B cell (primary cell): ENCODE data around the gene NTNG1. TPM values are rescaled to one million over a fixed set of nuclear protein-coding genes. Genes with fewer than 3 reads are reported as not detected.

Source experiments
- ATAC-seq: fragments of 200-7000 bp; cut with Tn5 transposase; one replicate; pipeline ENCODE4 v1.10.0; 2021; ENCODE audit warnings: low read depth, mild to moderate bottlenecking, moderate number of reproducible peaks, moderate library complexity
- CTCF ChIA-PET: fragments of 350-600 bp; sonication (Branson Sonifier 250); formaldehyde crosslinking; loops from one replicate; lab custom pipeline; 2021; ENCODE audit warnings: antibody characterized with exemption, inconsistent platforms; lab: Charles Lee
- POLR2A ChIA-PET: fragments of 350-600 bp; sonication (Branson Sonifier 250); formaldehyde crosslinking; loops from one replicate; lab custom pipeline; 2021; ENCODE audit warnings: antibody characterized with exemption; lab: Charles Lee
- DNase-seq: peaks from one replicate; pipeline ENCODE4 v3.0.0; 2013
- H2AFZ ChIP-seq: 2 replicates; pipeline ENCODE4 v1.6.1; 2012; ENCODE audit warnings: mild to moderate bottlenecking, low read depth, low read length; ENCODE audit not compliant: insufficient read depth, poor library complexity, severe bottlenecking
- H3K27ac ChIP-seq, 2 donors: 1 replicate in 1 of 2; 2 replicates in 1 of 2; pipeline ENCODE4 v1.5.1; 2012 to 2013; ENCODE audit warnings: low read length in 2 of 2, mild to moderate bottlenecking in 2 of 2, moderate library complexity in 1 of 2
- H3K27me3 ChIP-seq, 4 experiments: fragments of 200-600 bp in 1 of 4; sonication (generic) in 1 of 4; replicated peaks in 1 of 4; 1 replicate in 2 of 4; 2 replicates in 2 of 4; pipeline versions ENCODE4 v1.6.1 to v1.7.0; 2013 to 2016; ENCODE audit warnings: low read length in 3 of 4, mild to moderate bottlenecking in 2 of 4, mixed read lengths in 1 of 4, moderate library complexity in 1 of 4; ENCODE audit not compliant: insufficient read depth in 4 of 4, control insufficient read depth in 3 of 4; ENCODE audit errors: control extremely low read depth in 1 of 4
- H3K36me3 ChIP-seq, 2 experiments: replicated peaks in 1 of 2; 1 replicate in 1 of 2; 2 replicates in 1 of 2; pipeline versions ENCODE4 v1.6.1 to v1.7.1; 2013; ENCODE audit warnings: low read length in 1 of 2; ENCODE audit not compliant: insufficient read depth in 2 of 2, control insufficient read depth in 1 of 2; ENCODE audit errors: control extremely low read depth in 1 of 2, extremely low read depth in 1 of 2
- H3K4me1 ChIP-seq, 2 donors: fragments of 200-600 bp in 1 of 2; sonication (generic) in 1 of 2; 1 replicate in 1 of 2; 2 replicates in 1 of 2; pipeline versions ENCODE4 v1.5.1 to v1.6.1; 2013 to 2017; ENCODE audit warnings: low read length in 2 of 2; ENCODE audit not compliant: control insufficient read depth in 2 of 2, insufficient read depth in 2 of 2
- H3K4me2 ChIP-seq: replicated peaks from 2 replicates; pipeline ENCODE3; 2012; ENCODE audit warnings: mild to moderate bottlenecking, low read depth, low read length; ENCODE audit not compliant: poor library complexity, severe bottlenecking
- H3K4me3 ChIP-seq, 5 experiments: fragments of 200-600 bp in 1 of 5; sonication (generic) in 1 of 5; 1 replicate in 3 of 5; 2 replicates in 2 of 5; pipeline versions ENCODE4 v1.5.1 to v1.7.0; 2011 to 2016; ENCODE audit warnings: low read length in 4 of 5, mild to moderate bottlenecking in 4 of 5, low read depth in 2 of 5, control low read depth in 1 of 5, moderate library complexity in 1 of 5; ENCODE audit not compliant: insufficient read depth in 1 of 5; ENCODE audit errors: control extremely low read depth in 1 of 5, extremely low read depth in 1 of 5
- H3K79me2 ChIP-seq: fragments of 200-600 bp; sonication (generic); one replicate; pipeline ENCODE4 v1.6.0; 2016; ENCODE audit warnings: low read length; ENCODE audit not compliant: control insufficient read depth, insufficient read depth
- H3K9ac ChIP-seq: fragments of 200-600 bp; sonication (generic); 2 replicates; pipeline ENCODE4 v1.6.1; 2017; ENCODE audit warnings: mild to moderate bottlenecking, low read length, moderate library complexity
- H3K9me3 ChIP-seq, 3 donors: one replicate each; pipeline versions ENCODE4 v1.6.1 to v1.7.1; 2013; ENCODE audit warnings: low read length in 2 of 3; ENCODE audit not compliant: control insufficient read depth in 2 of 3, insufficient read depth in 1 of 3; ENCODE audit errors: control extremely low read depth in 1 of 3
- H4K20me1 ChIP-seq: 2 replicates; pipeline ENCODE4 v1.6.0; 2012; ENCODE audit warnings: mild to moderate bottlenecking, low read length; ENCODE audit not compliant: insufficient read depth, control insufficient read depth, poor library complexity, severe bottlenecking
- H3K27ac Mint-ChIP-seq: one replicate; pipeline ENCODE4 v1.8.0; 2021; ENCODE audit warnings: mixed read lengths
- H3K27me3 Mint-ChIP-seq: one replicate; pipeline ENCODE4 v1.8.0; 2021; ENCODE audit warnings: mixed read lengths
- H3K4me1 Mint-ChIP-seq: one replicate; pipeline ENCODE4 v1.8.0; 2021; ENCODE audit warnings: mixed read lengths
- H3K4me3 Mint-ChIP-seq: one replicate; pipeline ENCODE4 v1.8.0; 2021; ENCODE audit warnings: mixed read lengths
- H3K9me3 Mint-ChIP-seq: one replicate; pipeline ENCODE4 v1.8.0; 2022; ENCODE audit warnings: mixed read lengths; ENCODE audit not compliant: insufficient read depth
- EZH2 ChIP-seq: IDR thresholded peaks from 2 replicates; pipeline ENCODE4 v1.6.1; 2012; ENCODE audit warnings: borderline replicate concordance, low read depth, mild to moderate bottlenecking, moderate library complexity, low read length; ENCODE audit not compliant: insufficient read depth, poor library complexity, severe bottlenecking
- WGBS: methylation state at CpG from one replicate; pipeline ENCODE4 v1.1.5; 2013; ENCODE audit warnings: missing lambda C conversion rate; ENCODE audit not compliant: insufficient coverage; 5-methylcytosine and 5-hydroxymethylcytosine counted together
- intact Hi-C: fragments of 100-400 bp; cut with micrococcal nuclease; formaldehyde crosslinking; loops from one replicate; pipeline ENCODE4 v1.10.0; 2022
- polyA plus RNA-seq: library from polyadenylated mRNA; depleted of rRNA; stranded (reverse); fragments of >200 nt; gene quantifications from 2 replicates; pipeline ENCODE4 v1.2.3, GENCODE V29; 2012
- total RNA-seq, 2 donors: library from RNA; stranded (reverse); fragments of 120-200 nt in 1 of 2; gene quantifications; 1 replicate in 1 of 2; 2 replicates in 1 of 2; pipeline versions ENCODE4 v1.2.3 to v1.2.4, GENCODE V29; 2013 to 2022
- TF ChIP-seq, protein P1 (sequence below): fragments of 200-600 bp; IDR thresholded peaks from one replicate; pipeline ENCODE4 v1.8.0; 2022; ENCODE audit warnings: antibody characterized with exemption, mild to moderate bottlenecking

The NTNG1 gene
- total and polyA plus RNA-seq, 2 donors (not counting 1 experiment from before 2014, with no cell fraction given): 2.8 to 3.7 TPM

DNA sequence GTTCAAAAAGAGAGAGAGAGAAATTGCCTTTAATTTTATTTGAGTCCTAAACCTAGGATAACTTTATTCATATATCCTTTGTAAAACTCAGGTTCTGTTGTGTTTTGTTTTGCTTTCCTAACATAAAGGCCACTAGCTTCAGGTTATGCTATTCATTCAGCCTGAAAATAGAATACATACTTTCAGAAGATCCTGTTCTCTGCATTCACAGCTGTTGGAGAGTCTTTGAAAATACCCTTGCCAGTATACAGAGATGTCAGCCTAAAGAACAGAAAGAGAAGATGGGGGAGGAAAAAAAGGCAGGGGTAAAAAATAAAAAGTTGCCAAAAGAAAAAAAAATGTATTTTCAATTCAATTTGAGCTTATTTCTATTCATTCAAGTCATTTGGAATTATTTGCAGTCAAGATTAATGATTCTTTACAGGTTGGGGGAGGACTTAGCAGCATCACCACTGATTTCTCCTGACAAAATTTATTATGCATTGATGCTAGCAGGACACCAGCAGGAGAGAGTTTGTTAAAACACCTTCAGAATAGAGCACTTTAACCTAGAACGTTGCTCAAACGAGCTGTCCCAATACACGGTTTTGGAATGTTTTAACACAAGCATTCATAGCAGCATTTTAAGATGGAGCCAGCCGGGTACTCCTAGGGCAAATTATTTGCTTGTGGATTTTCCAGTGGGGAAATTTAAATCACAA is 318.5 kb downstream of the NTNG1 start:
- POLR2A ChIA-PET: no interaction called here
- no peak overlapping the region for H3K4me3 Mint-ChIP-seq

DNA sequence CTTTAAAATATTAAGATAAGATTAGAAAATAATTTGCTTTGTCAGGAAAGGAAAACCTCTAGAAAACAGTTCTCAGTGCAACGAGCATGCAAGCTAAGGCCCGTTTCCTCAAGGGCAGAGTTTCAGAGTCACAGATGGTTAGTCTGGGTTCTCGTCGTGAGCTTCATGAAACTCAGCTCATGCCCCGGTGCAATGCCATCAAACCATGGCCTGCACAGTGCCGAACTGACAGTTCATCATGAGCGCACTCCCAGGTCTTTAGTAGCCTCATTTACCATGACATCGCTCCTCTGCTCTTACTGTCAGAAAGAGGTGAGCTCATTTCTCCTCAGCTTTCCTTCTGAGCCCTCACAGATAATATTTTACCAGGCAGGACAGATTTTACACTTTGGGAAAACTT is 319.2 kb downstream of the NTNG1 start:
- no peak for TF ChIP-seq EZH2
- TF ChIP-seq, protein P1, sequence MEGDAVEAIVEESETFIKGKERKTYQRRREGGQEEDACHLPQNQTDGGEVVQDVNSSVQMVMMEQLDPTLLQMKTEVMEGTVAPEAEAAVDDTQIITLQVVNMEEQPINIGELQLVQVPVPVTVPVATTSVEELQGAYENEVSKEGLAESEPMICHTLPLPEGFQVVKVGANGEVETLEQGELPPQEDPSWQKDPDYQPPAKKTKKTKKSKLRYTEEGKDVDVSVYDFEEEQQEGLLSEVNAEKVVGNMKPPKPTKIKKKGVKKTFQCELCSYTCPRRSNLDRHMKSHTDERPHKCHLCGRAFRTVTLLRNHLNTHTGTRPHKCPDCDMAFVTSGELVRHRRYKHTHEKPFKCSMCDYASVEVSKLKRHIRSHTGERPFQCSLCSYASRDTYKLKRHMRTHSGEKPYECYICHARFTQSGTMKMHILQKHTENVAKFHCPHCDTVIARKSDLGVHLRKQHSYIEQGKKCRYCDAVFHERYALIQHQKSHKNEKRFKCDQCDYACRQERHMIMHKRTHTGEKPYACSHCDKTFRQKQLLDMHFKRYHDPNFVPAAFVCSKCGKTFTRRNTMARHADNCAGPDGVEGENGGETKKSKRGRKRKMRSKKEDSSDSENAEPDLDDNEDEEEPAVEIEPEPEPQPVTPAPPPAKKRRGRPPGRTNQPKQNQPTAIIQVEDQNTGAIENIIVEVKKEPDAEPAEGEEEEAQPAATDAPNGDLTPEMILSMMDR: no peak
- Histone ChIP-seq H3K4me3 (no peak overlapping the region), H3K27ac (no peak overlapping the region), H4K20me1 (no peaks in the 10 kb centered on the region), H3K27me3 (no peaks in the 10 kb centered on the region), H2AFZ (peak overlapping the region; percentile 51), H3K9me3 (no peaks in the 10 kb centered on the region), H3K4me2 (peak overlapping the region; percentile 1), H3K4me1 (peaks cover 27 to 28% of the 10 kb centered on the region in 2 donors), H3K9ac (no peak overlapping the region), H3K79me2 (no peaks in the 10 kb centered on the region), H3K36me3 (no peaks in the 10 kb centered on the region)
- peaks cover 2% of the 10 kb centered on the region for H3K9me3 Mint-ChIP-seq
- CTCF ChIA-PET: interaction anchor here (1.0 to 2.1 kb wide), 8 partner anchors 9 to 263 kb away, joined by 3 to 15 read pairs (median 4); no protein-coding TSS in a partner anchor
- DNase-seq (no peak), ATAC-seq (peak; percentile 41)
- peak overlapping the region; percentile 55 for H3K4me3 Mint-ChIP-seq
- POLR2A ChIA-PET: no interaction called here
- intact Hi-C loops: no loop called here
- peaks cover 31% of the 10 kb centered on the region for H3K4me1 Mint-ChIP-seq
- 48% methylated on average over 8 of the region's 8 CpGs for WGBS
- H3K27ac Mint-ChIP-seq: no peak overlapping the region
- H3K27me3 Mint-ChIP-seq: no peaks in the 10 kb centered on the region

More for the DNA sequence above, 318.5 kb downstream of the NTNG1 start:
- Histone ChIP-seq H3K79me2 (no peaks in the 10 kb centered on the region), H3K9me3 (no peaks in the 10 kb centered on the region), H3K27me3 (no peaks in the 10 kb centered on the region), H3K9ac (no peak overlapping the region), H4K20me1 (no peaks in the 10 kb centered on the region), H3K36me3 (no peaks in the 10 kb centered on the region), H3K27ac (no peak overlapping the region), H3K4me3 (no peak overlapping the region), H3K4me1 (peaks cover 34 to 35% of the 10 kb centered on the region in 2 donors), H2AFZ (no peak overlapping the region), H3K4me2 (no peak overlapping the region)
- Mint-ChIP-seq H3K27ac (no peak overlapping the region), H3K4me1 (peaks cover 38% of the 10 kb centered on the region), H3K9me3 (peaks cover 2% of the 10 kb centered on the region), H3K27me3 (no peaks in the 10 kb centered on the region)
- intact Hi-C loops: loop anchor here (1.0 kb wide), 1 partner anchor 10 kb away; no protein-coding TSS in a partner anchor
- WGBS: no CpG with 5 or more reads among the region's 4 CpGs
- ATAC-seq (no peak), DNase-seq (no peak)
- TF ChIP-seq EZH2: no peak
- TF ChIP-seq, protein P1: no peak
- CTCF ChIA-PET: interaction anchor here (1.0 to 2.1 kb wide), 7 partner anchors 10 to 262 kb away, joined by 3 to 15 read pairs (median 3); no protein-coding TSS in a partner anchor
